Right lobe of liver (tissue), 4 donors: Measurements from ENCODE around the gene CHKB.

Experiments
- CTCF ChIP-seq, 4 donors: fragments of 200-600 bp in 3 of 4; fragments of 450-650 bp in 1 of 4; IDR thresholded peaks; one replicate each; pipeline versions ENCODE4 v1.5.1 to v1.8.0; 2016 to 2022; ENCODE audit warnings: antibody characterized with exemption in 4 of 4, mild to moderate bottlenecking in 2 of 4
- POLR2A ChIP-seq: fragments of 450-650 bp; IDR thresholded peaks from one replicate; pipeline ENCODE4 v1.6.1; 2017; ENCODE audit warnings: antibody characterized with exemption, mild to moderate bottlenecking
- donor health status: DM: no; HTN: no; CAD: no.
- donor health status: DM: no; HTN: no; CAD: no.
- donor health status: DM: no; HTN: yes; CAD: no.

- TF ChIP-seq CTCF (IDR thresholded peaks at IDR 0.05) = peak; percentile 98 to 99 (median 99)
- TF ChIP-seq POLR2A = peak; percentile 98
These were observed 19.9 kb downstream of the CHKB start, which contains the start of gene SYCE3 for GRCh38 chr22:50562523-50563412.
